ENCODE results near the gene TIMP2. TPM values are rescaled to one million over a fixed set of nuclear protein-coding genes. Genes with fewer than 3 reads are reported as not detected.
A peak's percentile ranks its signal among the peaks of the same experiment; 100 is the strongest.

Gene TIMP2
- 587 and 620 TPM in 2 replicates for total RNA-seq (2014; rRNA removed; shearing (Covaris generic))
- polyA plus RNA-seq (2016; fragmentation: Nextera tagmentation; extraction: Ambion mirVana) = 102 and 103 TPM in 2 replicates

DNA sequence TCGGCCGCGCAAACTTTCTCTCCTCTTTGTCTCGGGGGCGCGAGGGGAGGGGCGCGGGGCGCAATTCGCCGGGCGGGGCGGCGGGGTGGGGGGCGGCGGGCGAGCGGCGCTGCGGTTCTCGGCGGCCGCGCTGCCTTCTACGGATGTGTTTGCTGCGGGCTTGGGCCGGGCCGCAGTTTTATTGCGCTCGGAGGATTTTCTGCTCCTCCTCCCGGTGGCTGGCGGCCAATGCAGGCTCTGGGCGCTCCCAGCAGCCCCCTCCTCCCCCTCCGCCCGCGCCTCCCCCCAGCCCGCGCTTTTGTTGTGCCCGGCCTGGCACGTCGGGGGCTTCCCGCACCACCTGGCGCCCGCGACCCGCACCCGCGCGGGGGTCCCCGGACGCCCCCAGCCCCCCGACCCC, at the start of gene TIMP2:
Gene TIMP2 (minus strand): TSS at position 154 of the 400 bp plus-strand sequence. CDS start 299 bp downstream, outside the sequence.
- H3K9me2 ChIP-seq (ENCODE audit: insufficient read depth) = no peaks in the 10 kb centered on the region
- H3K4me3 ChIP-seq = peak within 1 kb of the TSS; percentile 80
- H3K27me3 ChIP-seq (replicated peaks; ENCODE audit: insufficient read depth) = no peaks in the 10 kb centered on the region
- DNase-seq = peak; percentile 93
- no peak for TF ChIP-seq EZH2phosphoT487 (IDR thresholded peaks at IDR 0.05; ENCODE audit: insufficient read depth, low read depth)
- no peak for TF ChIP-seq EZH2 (IDR thresholded peaks at IDR 0.05; ENCODE audit: insufficient read depth, poor library complexity, severe bottlenecking)
- H3K79me2 ChIP-seq (ENCODE audit: insufficient read depth) = peaks cover 44% of the 10 kb centered on the region
- H2AFZ ChIP-seq = peak within 1 kb of the TSS; percentile 94
- no peaks in the 10 kb centered on the region for H3K36me3 ChIP-seq (ENCODE audit: low read depth)
- peak within 1 kb of the TSS; percentile 100 for H3K4me2 ChIP-seq (ENCODE audit: unreplicated experiment)
- H3K9ac ChIP-seq = peak within 1 kb of the TSS; percentile 82
- no peaks in the 10 kb centered on the region; the same call in 1 of the 2 replicates for H4K20me1 ChIP-seq (ENCODE audit: insufficient read depth)
- peak within 1 kb of the TSS; percentile 81 for H3K27ac ChIP-seq
- peaks cover 32% of the 10 kb centered on the region for H3K4me1 ChIP-seq (ENCODE audit: insufficient read depth)
- peaks cover 37% of the 10 kb centered on the region for H3F3A ChIP-seq (ENCODE audit: insufficient read depth)
- no peaks in the 10 kb centered on the region for H3K9me3 ChIP-seq (ENCODE audit: low read depth)
- 0% methylated on average over 34 of the region's 52 CpGs; no CpG with 5 or more reads in 1 of the 2 experiments for WGBS, 2 experiments (ENCODE audit: low coverage in 1 of 2, low lambda C conversion rate in 2 of 2, missing lambda C conversion rate in 2 of 2)
- in situ Hi-C loops (cut with MboI) = no loop called here

DNA sequence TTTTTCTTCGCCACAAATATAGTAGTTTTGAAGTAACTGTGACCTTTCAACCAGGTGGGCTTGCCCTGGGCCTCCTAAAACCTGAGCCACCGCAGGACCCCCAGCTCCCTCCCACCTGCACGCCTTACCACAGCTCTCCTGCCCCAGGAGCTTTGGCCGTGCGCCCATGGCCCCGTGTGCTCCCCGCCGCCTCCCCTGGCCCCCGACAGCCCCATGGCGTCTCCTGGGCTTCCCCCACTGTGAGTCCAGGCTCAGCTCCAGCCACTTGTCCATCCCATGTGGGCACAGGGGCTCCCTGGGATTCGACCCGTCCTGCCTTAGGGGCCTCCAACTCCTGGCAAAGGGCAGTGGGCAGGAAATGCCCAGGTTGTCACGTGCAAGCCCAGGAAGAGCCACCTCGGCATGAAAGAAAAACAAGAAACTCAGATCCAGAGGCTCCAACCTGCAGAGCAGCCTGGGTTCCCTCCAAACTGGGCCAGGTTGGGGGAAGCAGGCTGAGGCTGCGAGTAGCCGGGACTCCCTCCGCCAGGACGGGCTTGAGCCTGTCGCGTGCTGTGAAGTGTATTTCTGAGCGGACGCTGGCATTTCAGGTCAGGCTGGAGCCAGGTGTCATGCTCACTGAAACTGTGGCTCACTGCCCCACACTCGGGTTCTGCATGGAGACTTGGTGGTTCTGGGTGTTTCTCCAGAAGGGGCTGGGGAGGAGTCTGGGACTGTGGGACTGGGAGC, 48.8 kb upstream of the TIMP2 start:
- H3K27me3 ChIP-seq (replicated peaks; ENCODE audit: insufficient read depth) = no peaks in the 10 kb centered on the region
- no peaks in the 10 kb centered on the region for H4K20me1 ChIP-seq (ENCODE audit: insufficient read depth)
- no peak overlapping the region for H2AFZ ChIP-seq
- no peak overlapping the region for H3K27ac ChIP-seq
- no peaks in the 10 kb centered on the region for H3K9me2 ChIP-seq (ENCODE audit: insufficient read depth)
- H3K79me2 ChIP-seq (ENCODE audit: insufficient read depth) = no peaks in the 10 kb centered on the region
- H3K4me2 ChIP-seq (ENCODE audit: unreplicated experiment) = no peak overlapping the region
- TF ChIP-seq EZH2 (IDR thresholded peaks at IDR 0.05; ENCODE audit: insufficient read depth, poor library complexity, severe bottlenecking) = no peak
- peaks cover 10% of the 10 kb centered on the region; the same call in 1 of the 2 replicates for H3K4me1 ChIP-seq (ENCODE audit: insufficient read depth)
- H3F3A ChIP-seq (ENCODE audit: insufficient read depth) = 0 out of 2 replicates have a peak, but pooled peaks cover 8% of the 10 kb centered on the region
- H3K9me3 ChIP-seq (ENCODE audit: low read depth) = no peaks in the 10 kb centered on the region
- H3K4me3 ChIP-seq = no peak overlapping the region
- WGBS, 2 experiments (ENCODE audit: low coverage in 1 of 2, low lambda C conversion rate in 2 of 2, missing lambda C conversion rate in 2 of 2) = 80 to 82% methylated on average over 22 to 23 of the region's 23 CpGs
- H3K36me3 ChIP-seq (ENCODE audit: low read depth) = no peaks in the 10 kb centered on the region
- in situ Hi-C loops (cut with MboI) = loop anchor here (10.0 kb wide), 1 partner anchor 109 kb away; no protein-coding TSS in a partner anchor
- DNase-seq = no peak
- H3K9ac ChIP-seq = no peak overlapping the region

- H3K27me3 ChIP-seq (replicated peaks; ENCODE audit: insufficient read depth) = no peaks in the 10 kb centered on the region
- no peak overlapping the region for H3K4me3 ChIP-seq
- no peaks in the 10 kb centered on the region for H3K9me2 ChIP-seq (ENCODE audit: insufficient read depth)
- in situ Hi-C loops (cut with MboI) = loop anchor here (10.0 kb wide), 1 partner anchor 108 kb away; no protein-coding TSS in a partner anchor
- H3K4me1 ChIP-seq (ENCODE audit: insufficient read depth) = peaks cover 10% of the 10 kb centered on the region; the same call in 1 of the 2 replicates
- H3K9me3 ChIP-seq (ENCODE audit: low read depth) = no peaks in the 10 kb centered on the region
- H3K79me2 ChIP-seq (ENCODE audit: insufficient read depth) = no peaks in the 10 kb centered on the region
- no peak overlapping the region for H2AFZ ChIP-seq
- H3F3A ChIP-seq (ENCODE audit: insufficient read depth) = 0 out of 2 replicates have a peak, but pooled peaks cover 8% of the 10 kb centered on the region
- no peaks in the 10 kb centered on the region for H3K36me3 ChIP-seq (ENCODE audit: low read depth)
- H4K20me1 ChIP-seq (ENCODE audit: insufficient read depth) = no peaks in the 10 kb centered on the region
- no peak overlapping the region for H3K27ac ChIP-seq
- DNase-seq = no peak
- no peak overlapping the region for H3K4me2 ChIP-seq (ENCODE audit: unreplicated experiment)
- H3K9ac ChIP-seq = no peak overlapping the region
- WGBS, 2 experiments (ENCODE audit: low coverage in 1 of 2, low lambda C conversion rate in 2 of 2, missing lambda C conversion rate in 2 of 2) = 69 to 85% methylated on average over 10 to 11 of the region's 11 CpGs
- no peak for TF ChIP-seq EZH2 (IDR thresholded peaks at IDR 0.05; ENCODE audit: insufficient read depth, poor library complexity, severe bottlenecking)
- no peak for TF ChIP-seq EZH2phosphoT487 (IDR thresholded peaks at IDR 0.05; ENCODE audit: insufficient read depth, low read depth)
These were observed 48.0 kb upstream of the TIMP2 start for GRCh38 chr17:78973196-78973595.

GRCh38 chr17:78972507-78973105, 47.4 kb upstream of the TIMP2 start:
- Histone ChIP-seq H3K9ac (no peak overlapping the region), H3K4me3 (no peak overlapping the region), H3K9me2 (ENCODE audit: insufficient read depth) (no peaks in the 10 kb centered on the region), H3F3A (ENCODE audit: insufficient read depth) (0 out of 2 replicates have a peak, but pooled peaks cover 8% of the 10 kb centered on the region), H3K27ac (no peak overlapping the region), H3K27me3 (replicated peaks; ENCODE audit: insufficient read depth) (no peaks in the 10 kb centered on the region), H3K4me1 (ENCODE audit: insufficient read depth) (peaks cover 10% of the 10 kb centered on the region; the same call in 1 of the 2 replicates), H3K79me2 (ENCODE audit: insufficient read depth) (no peaks in the 10 kb centered on the region), H3K4me2 (ENCODE audit: unreplicated experiment) (no peak overlapping the region), H3K9me3 (ENCODE audit: low read depth) (no peaks in the 10 kb centered on the region), H3K36me3 (ENCODE audit: low read depth) (no peaks in the 10 kb centered on the region), H4K20me1 (ENCODE audit: insufficient read depth) (no peaks in the 10 kb centered on the region), H2AFZ (no peak overlapping the region)
- WGBS, 2 experiments (ENCODE audit: low coverage in 1 of 2, low lambda C conversion rate in 2 of 2, missing lambda C conversion rate in 2 of 2) = 91 to 92% methylated on average over 15 of the region's 15 CpGs
- TF ChIP-seq EZH2phosphoT487 (IDR thresholded peaks at IDR 0.05; ENCODE audit: insufficient read depth, low read depth) (no peak), EZH2 (IDR thresholded peaks at IDR 0.05; ENCODE audit: insufficient read depth, poor library complexity, severe bottlenecking) (no peak)
- in situ Hi-C loops (cut with MboI) = loop anchor here (10.0 kb wide), 1 partner anchor 108 kb away; no protein-coding TSS in a partner anchor
- no peak for DNase-seq

Data from GM23248 (cell line).